Activated CD4-positive, CD25-positive, alpha-beta regulatory T cell treated with anti-CD3 and anti-CD28 coated beads, Interleukin-2, amount 50 U/mL, for 24 hours (primary cell): ENCODE measurements around the gene LIPJ.

Source experiments
- ATAC-seq, 2 donors: fragments of 150-1000 bp; cut with Tn5 transposase; one replicate each; pipeline ENCODE4 v1.10.0; 2021; ENCODE audit warnings: mild to moderate bottlenecking in 1 of 2, moderate library complexity in 1 of 2

Gene LIPJ

GRCh38 chr10:88586462-88586861 is at the start of gene LIPJ:
Gene LIPJ (plus strand): TSS chr10:88586762. CDS start chr10:88590688, 3,926 bp downstream.
- ATAC-seq, result no peak

DNA sequence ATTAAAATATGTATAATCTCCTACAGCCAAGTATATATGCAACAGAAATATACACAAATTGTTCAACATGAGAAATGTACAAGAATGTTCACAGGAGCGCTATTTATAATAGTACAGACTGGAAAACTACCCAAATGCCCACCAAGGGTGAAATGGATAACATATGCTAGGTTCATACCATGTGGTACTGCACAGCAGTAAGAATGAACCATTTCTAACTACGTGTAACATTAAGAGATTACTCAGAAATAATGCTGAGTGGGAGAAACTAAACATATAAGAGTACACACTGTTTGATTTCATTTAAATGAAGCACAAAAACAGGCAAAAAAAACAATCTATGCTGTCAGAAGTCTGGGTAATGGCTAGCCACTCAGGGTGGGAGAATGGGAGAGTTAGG is 49.2 kb upstream of the LIPJ start:
- ATAC-seq, result no peak

GRCh38 chr10:88538048-88538447 is 48.5 kb upstream of the LIPJ start:
- ATAC-seq, result no peak

DNA sequence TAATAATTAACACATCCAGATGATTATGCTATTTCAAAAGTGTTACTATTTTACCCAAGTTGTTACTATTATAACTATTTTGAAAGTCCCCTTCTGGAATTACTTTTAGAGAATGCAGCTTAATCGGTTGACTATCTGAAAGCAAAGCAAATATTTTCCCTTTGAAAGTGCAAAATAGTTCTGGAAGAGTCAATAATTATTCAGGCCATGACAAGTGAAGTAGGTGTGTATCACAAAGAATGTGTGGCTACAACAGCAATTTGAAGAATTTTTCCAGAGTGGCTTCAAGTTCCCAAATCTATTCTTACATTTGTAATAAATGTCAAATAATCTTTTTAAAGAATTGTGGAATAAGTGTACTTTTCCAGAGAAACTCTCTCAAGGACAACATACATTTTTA is 46.2 kb upstream of the LIPJ start:
- no peak for ATAC-seq

GRCh38 chr10:88541116-88541626 is 45.4 kb upstream of the LIPJ start:
- ATAC-seq, result no peak

GRCh38 chr10:88542522-88542921 is 44.0 kb upstream of the LIPJ start:
- no peak for ATAC-seq

GRCh38 chr10:88544140-88544870 is 42.3 kb upstream of the LIPJ start:
- no peak for ATAC-seq

DNA sequence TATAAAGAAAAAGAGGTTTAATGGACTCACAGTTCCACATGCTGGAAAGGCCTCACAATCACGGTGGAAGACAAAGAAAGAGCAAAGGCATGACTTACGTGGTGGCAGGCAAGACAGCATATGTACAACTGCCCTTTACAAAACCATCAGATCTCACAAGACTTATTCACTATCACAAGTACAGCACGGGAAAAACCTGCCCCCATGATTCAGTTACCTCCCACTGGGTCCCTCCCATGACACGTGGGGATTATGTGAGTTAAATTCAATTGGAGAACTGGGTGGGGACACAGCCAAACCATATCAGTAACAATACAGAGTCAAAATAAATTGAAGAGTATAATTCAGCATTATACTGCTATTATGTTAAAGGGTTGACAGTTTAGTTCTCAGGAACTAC is 41.2 kb upstream of the LIPJ start:
- no peak for ATAC-seq

DNA sequence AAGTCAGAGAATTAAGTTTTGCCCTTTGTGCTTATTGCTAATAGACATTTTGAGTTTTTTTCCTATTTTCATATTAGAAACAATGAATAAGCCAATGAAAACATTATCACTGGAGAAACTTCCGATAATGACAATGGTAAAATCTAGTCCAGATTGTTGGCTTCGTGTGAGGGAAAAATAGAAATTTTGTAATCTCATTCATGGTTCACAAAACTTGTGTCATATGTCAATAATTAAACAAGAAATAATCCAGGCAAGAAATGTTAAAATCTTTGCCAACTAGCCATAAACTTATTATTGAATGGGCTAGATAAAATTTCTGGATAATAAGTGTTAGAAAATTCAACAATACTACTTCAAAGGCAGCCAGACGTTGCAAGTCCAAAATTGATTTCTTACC is 40.1 kb upstream of the LIPJ start:
- ATAC-seq, result no peak

GRCh38 chr10:88551246-88551645 is 35.3 kb upstream of the LIPJ start:
- no peak for ATAC-seq

- ATAC-seq, result peak in 1 of 2 donors; percentile 83
These were observed 33.3 kb upstream of the LIPJ start for GRCh38 chr10:88553116-88553752.

- no peak for ATAC-seq
These were observed 31.2 kb upstream of the LIPJ start for GRCh38 chr10:88555190-88555908.

DNA sequence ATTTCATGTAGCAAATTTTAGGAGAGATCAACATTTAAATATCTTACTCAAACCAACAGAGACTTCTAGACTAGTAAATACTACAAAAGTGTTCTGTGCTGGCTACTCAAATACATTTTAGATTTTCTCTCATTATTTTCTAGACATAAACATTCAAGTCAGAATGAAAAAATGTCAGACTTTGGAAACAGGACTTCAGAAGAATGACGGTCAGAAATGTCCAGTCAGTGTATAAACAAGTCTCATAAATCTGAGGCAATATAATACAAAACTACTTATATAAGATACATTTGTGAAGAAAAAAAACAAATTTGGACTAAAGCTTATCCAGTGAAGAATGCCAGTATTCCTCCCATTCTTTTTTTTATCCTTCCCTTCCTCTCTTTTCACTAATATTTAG is 29.3 kb upstream of the LIPJ start:
- ATAC-seq, result no peak

- no peak for ATAC-seq
These were observed 28.9 kb upstream of the LIPJ start for GRCh38 chr10:88557658-88558057.

DNA sequence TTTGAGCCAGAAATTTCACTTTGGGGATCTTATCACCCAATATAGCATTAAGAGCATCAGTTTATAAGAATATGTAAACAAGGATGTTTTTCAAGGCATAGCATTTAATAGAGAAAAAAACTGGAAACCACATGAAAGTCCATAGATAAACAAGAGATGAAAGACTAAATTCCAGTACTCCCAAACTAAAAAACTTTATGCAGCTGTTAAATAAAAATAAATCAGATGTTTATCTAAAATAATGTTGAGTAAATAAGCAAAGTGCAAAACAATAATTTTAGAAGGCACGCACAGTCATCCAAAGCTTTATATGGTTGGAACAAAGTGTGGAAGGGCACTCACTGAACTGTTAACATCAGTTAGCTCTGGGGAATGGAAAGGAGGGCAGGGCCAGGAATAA is 24.4 kb upstream of the LIPJ start:
- no peak for ATAC-seq

GRCh38 chr10:88565072-88565471 is 21.5 kb upstream of the LIPJ start:
- no peak for ATAC-seq

GRCh38 chr10:88582411-88582805 is 4.2 kb upstream of the LIPJ start:
- ATAC-seq, result peak in 1 of 2 donors; percentile 2

- ATAC-seq, result peak; percentile 87 to 91
These were observed 3.6 kb upstream of the LIPJ start, which contains the start of gene RNLS for GRCh38 chr10:88582806-88583583. Gene RNLS (minus strand): TSS chr10:88583318.

DNA sequence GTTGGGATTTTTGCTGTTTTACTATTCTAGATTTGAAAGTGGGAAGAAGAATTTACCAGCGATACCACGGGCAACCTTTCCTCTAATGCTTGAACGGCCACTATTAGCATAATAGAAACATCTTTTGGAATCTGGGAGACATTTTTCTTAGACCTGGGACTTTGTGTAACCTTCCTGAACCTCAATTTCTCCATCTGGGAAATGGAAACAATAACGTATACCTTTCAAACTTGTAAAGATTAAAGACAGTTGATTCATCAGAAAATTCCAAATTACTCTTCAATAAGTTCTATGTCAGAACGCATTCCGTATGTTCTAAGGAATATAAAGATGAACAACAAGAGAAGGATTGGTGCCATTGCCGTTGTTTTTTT is 3.0 kb upstream of the LIPJ start:
- ATAC-seq, result no peak

- ATAC-seq, result no peak
These were observed 5.8 kb downstream of the LIPJ start for GRCh38 chr10:88592381-88592780.

DNA sequence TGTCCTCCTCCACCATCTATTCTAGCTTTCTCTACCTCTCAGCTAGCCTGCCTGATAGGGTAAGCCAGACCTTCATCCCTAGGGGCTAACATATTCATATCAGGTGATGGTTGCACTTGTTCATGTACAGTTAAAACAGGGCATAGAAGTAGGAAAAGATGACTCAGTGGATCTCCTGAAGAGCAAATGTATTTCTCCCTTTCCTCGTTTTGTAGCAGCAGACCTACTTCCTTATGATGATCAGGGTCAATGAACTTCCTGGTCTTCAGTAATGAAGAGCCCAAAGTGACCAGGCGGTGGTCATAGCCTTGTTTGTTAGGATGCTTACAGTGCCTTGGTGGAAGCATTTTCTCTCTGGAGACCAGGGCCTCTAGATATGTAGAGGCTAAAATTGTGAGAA is 6.3 kb downstream of the LIPJ start:
- ATAC-seq, result no peak

GRCh38 chr10:88594482-88594881 is 7.9 kb downstream of the LIPJ start:
- ATAC-seq, result no peak

- no peak for ATAC-seq
These were observed 11.5 kb downstream of the LIPJ start for GRCh38 chr10:88598055-88598454.
